ENCODE results near the gene RPTOR.
"Not testable (repeated sequence)": the region's sequence is repeated elsewhere in the genome, so short reads cannot be mapped to it uniquely, and the experiment has no call there.

RPTOR gene

DNA sequence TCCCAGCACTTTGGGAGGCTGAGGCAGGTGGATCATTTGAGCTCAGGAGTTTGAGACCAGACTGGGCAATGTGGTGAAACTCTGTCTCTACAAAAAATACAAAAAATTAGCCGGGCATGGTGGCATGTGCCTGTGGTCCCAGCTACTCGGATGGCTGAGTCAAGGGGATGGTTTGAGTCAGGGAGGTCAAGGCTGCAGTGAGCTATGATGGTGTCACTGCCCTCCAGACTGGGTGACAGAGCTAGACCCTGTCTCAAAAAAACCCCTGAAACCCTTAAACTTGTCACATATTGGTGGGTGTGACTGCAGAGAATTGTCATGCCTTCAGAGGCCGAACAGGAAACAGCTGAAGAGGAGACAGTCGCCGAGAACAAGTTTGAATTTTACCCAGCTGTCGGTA is 13.4 kb downstream of the RPTOR start:
- FAIRE-seq: no peak

DNA sequence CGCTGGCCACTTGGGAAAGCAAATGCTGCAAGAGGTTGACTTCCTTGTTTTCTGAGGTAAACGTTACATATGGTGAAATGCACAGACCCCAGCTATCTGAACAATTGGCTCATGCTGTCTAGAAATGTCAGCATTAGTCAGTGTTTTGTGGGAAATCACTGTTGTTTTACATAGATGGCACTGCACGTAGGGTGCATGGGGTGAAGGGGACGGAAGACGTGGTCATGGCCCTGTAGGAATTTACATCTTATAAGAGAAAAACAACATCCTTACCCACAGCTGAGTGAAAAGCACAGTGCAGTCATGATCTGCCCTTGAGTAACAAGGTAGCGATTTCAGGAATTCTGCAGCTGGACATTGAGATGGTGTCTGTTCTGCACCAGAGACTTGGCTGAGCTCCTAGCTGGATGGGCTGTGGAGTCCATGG is 15.2 kb downstream of the RPTOR start:
- no peak for FAIRE-seq

DNA sequence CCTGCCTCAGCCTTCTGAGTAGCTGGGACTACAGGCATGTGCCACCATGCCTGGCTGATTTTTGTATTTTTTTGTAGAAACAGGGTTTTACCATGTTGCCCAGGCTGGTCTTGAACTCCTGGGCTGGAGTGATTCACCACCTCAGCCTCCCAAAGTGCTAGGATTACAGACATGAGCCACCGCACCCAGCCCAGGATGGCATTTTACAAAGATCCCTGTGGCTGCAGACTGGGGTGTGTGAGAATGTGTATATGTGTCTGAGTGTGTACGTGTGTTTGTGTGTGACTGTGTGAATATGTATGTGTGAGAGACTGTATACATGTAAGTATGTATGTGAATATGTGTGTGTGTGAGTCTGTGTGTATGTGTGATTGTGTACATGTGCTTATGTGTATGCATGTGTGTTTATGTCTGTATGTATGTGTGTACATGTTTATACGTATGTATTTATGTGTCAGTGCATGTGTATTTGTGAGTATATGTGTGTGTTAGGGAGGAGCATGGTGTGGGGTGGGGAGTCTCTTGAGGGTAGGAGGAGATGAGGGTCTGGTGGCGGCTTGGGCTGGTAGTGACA is 17.0 kb downstream of the RPTOR start:
- FAIRE-seq: no peak

DNA sequence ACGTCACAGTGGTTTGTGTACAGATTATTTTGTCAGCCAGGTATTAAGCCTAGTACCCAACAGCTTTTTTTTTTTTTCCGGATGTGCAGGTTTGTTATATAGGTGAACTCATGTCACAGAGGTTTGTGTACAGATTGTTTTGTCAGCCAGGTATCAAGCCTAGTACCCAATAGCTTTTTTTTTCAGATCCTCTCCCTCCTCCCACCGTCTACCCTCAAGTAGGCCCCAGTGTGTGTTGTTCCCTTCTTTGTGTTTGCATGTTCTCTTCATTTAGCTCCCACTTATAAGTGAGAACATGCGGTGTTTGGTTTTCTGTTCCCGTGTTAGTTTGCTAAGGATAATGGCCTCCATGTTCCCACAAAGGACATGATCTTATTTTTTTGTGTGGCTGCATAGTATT is 19.9 kb downstream of the RPTOR start:
- FAIRE-seq: no peak

DNA sequence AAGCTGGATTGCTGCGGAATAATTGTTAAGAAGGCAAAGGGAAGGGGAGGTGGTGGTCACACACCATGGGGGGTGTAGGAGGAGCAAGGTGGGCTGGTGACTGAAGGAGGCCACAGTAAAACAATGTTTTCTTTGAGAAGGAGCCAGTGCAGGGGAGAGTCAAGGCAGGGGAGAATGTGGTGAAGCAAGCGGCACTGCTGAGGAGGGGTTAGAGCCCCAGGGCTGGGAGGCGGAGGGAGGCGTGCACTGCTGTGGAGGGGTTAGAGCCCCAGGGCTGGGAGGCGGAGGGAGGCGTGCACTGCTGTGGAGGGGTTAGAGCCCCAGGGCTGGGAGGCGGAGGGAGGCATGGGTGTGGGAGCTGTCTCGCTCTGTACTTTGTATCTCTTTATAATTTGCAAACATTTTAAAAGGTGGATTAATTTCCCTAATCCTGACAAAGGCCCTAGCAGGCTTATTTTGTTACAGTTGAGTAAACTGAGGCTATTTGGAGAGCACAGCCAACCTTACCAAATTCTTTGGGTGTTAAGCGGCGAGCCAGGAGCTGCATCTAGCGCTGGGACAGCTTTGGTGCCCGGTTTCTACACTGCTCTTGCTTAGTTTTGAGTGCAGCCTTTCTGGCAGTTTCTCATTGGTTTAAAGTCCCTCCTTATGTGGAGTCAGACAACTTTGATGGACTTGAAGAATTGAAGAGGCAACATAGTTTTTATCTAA is 20.9 kb downstream of the RPTOR start:
- FAIRE-seq: no peak

DNA sequence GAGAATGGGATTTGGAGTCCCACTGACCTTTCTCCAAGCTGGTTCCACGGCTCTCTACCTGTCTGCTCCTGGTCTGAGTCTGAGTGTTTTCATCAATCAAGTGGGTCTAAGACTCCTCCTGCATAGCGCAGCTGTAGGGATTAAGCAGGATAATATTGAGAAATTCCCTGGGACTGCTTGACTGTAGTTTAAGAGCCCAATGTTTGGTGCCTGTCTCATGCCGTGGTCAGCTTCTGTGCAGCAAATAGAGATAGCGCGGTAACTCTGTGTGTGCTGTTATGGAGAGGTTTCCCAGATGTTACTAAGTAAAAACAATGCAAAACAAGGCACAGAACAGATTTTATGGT is 21.4 kb downstream of the RPTOR start:
- FAIRE-seq: no peak

DNA sequence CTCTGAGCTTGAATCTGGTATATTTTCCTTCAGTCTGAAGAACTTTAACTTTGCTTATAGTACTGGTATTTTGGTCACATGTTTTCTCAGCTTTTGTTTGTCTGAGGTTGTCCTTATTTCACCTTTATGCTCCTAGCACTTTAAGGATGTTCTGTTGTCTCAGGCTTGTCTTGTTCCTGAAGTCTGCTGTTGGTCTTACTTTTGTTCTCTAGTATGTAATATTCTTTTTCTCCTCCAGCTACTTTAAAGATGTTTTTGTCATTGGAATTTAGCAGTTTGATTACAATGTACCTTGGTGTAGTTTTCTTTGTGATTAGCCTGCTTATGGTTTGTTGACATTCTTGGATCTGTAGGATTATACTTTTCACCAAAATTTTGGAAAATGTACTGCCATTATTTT is 23.6 kb downstream of the RPTOR start:
- FAIRE-seq: no peak

DNA sequence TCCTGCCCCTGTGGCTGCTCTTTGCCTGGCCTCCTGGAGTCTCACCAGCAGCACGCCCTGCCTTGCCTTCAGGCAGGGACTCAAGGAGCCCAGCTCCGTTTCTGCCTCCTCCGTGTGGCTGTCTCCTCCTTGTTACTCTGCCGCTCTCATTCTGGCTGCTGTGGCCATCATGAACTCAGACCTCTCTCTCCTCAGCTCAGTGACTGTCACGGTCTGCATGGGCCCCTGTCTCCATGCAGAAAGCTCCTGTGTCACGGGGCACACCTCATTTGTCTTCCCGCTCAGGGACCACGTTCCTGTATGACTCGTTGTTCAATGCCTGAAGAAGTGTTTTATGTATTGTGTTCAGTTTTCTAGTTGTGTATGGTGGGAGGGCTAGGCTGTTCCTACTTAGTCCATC is 25.3 kb downstream of the RPTOR start:
- FAIRE-seq: no peak

DNA sequence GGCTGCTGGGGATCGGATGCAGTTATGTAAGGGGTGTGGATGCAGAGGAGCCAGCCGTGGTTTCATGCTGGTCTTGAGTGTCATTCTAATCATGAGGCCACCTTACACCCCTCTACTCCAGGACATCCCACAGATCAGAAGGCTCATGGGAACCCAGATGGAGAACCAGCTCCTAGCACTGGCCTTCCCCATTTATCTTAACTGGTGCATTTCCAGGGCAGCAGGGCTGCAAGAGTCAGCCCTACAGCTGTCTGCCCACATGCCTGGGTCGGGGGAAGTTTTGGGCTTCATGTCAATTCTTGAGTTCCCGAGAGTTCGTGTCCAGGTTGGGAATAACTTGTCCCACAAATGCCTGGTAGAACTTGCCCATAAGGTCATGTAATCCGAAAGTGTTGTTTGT is 29.1 kb downstream of the RPTOR start:
- no peak for FAIRE-seq

DNA sequence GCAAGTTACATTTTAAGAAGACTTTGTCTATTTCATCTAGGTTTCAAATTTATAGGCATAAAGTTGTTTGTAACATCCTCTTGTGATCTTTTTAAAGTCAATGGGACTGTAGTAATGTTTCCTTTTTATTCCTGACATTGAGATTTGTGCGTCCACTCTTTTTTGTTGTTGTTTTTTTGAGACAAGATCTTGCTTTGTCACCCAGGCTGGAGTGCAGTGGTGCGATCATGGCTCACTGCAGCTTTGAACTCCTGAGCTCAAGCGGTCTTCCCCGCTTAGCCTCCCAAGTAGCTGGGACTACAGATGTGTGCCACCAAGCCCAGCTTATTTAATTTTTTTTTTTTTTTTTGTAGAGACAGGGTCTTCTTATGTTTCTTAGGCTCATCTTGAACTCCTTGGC is 29.9 kb downstream of the RPTOR start:
- no peak for FAIRE-seq

DNA sequence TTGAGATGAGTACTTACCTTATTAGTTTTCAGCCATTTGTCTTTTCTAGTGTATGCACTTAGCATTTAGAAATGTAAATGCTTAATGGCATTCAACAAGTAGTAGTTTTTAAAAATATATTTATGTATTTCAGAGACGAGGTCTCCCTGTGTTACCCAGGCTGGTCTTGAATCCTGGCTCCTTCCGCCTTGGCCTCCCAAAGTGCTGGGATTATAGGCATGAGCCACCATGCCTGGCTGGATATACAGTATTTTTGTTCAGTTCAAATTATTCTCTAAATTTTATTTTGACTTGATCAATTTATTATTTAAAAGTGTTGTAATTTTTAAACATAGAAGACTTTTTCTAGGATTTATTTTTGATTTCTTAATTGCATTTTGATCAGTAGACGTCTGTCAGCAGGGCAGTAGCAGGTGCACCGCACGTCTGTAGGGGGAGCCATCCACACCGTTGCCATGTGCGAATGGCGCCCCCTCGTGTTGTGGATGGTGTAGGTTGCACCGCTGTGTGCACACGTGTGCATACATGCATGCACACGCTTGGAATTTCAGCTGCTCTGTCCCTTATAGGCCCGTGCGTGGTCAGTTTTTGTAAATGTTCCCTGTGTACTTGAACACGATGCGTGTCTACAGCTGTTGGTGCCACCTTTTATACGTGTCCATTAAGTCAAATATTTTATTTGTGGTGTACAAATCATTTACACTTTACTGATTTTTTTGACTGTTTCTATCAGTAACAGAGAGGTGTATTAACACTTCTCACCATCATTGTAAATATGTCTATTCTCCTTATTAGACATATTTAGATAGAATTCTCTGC is 30.6 kb downstream of the RPTOR start:
- FAIRE-seq: peak; percentile 74

DNA sequence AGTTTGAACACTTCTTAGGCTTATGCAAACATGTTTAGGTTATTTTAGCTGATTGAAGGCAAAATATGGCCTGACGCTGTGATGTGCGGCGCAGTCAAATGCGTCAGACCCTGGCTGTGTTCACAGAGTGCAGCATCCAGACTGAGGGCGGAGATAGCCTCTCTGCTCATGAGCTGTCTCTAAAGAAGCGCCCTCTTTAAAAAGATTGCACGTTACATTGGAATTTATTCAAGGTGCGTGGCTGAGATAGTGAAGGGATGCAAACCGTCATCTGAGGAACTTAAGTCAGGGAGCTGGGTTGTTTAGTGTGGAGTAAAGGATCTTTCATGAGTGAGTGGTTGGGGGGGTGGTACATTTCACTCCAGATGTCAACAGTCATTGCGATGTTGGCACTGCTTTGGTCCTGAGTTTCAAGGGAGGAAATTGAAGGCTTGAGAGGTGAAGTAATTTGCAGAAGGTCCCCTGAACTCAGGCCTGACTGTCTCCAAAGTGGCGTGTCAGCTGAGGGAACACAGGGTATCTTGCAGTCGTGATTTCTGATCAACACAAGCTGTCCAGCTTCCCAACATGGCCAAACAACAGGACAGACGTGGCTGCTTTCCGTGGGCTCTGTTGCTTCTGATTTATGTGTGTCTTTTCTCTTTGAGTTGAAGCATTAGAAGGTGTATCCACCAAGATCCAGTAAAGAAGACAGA is 33.4 kb downstream of the RPTOR start:
- FAIRE-seq: no peak

DNA sequence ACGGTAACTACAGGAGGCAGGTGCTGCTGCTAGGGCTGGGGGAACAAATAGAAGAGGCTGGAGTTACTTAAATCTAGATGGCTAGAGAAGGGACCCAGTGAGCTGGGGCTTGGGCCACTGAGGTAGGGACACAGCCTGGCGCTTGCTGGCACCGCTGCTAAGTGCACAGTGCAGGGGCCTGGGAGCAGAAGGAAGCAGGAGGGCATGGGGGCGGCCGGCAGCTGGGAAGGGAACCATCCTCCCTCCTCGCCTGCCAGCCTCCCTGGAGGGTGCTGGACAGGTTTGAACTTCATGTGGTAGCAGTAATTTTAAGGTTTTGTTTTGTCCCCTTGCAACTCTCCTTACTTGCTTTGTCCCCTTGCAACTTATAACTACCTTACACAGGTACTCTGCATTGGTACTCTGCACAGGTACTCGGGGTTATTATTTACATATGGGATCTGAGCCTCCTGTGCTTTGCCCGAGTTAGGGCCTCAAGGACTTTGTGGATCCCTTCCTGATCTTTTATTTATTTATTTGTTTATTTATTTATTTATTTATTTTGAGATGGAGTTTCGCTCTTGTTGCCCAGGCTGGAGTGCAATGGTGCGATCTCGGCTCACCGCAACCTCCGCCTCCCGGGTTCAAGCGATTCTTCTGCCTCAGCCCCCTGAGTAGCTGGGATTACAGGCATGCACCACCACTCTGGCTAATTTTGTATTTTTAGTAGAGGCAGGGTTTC is 34.2 kb downstream of the RPTOR start:
- not testable (repeated sequence) for FAIRE-seq

DNA sequence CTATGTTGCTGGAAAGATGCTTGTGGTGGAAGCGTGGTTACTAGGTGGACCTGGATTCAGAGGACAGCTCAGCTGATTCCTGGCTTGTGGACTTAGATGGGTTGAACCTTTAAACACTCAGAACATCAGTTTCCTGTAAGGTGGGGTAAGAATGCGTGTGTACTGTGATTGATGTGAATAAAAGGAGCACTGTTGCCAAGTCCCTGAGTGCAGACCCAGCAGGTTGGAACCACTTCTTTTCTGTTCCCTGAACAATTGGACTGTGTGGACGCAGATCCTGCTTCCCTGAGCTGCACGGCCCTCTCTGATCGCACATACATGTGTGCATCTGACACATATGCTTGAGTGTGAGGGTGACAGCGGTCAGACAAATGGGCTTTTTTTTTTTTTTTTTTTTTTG is 37.5 kb downstream of the RPTOR start:
- no peak for FAIRE-seq

DNA sequence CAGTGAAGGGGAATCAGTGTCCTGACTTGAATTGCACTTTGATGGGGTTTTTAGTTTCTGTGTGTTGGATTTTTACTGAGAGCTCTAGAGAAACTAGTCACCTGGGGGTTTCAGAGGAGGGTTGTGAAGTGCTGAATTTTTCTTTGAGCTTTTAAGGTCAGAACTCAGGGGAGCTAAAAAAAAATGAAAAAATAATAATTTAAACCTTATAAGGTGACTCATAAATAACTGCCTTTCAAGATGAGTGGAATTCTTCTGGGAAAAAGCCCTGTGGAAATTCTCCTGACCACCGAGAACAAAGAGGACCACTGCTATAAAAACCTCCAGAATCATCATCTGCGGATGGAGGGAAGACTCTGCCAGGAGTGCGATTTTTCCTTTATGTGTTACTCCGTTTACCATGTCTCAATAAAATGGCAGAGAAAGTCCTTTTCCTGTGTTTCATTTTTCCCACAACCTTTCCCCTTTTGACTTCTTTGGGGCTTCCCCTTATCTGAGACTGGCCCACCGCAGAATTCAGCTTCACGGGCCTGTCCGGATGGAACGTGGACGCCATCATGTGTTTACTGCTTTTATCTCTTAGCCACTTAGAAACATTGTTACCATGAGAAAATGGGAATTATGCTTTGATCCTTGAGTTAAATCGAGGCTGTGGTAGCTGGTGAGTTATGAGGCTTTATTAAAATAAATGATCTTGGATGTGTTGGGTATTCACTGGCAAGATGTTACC is 39.7 kb downstream of the RPTOR start:
- FAIRE-seq: no peak

DNA sequence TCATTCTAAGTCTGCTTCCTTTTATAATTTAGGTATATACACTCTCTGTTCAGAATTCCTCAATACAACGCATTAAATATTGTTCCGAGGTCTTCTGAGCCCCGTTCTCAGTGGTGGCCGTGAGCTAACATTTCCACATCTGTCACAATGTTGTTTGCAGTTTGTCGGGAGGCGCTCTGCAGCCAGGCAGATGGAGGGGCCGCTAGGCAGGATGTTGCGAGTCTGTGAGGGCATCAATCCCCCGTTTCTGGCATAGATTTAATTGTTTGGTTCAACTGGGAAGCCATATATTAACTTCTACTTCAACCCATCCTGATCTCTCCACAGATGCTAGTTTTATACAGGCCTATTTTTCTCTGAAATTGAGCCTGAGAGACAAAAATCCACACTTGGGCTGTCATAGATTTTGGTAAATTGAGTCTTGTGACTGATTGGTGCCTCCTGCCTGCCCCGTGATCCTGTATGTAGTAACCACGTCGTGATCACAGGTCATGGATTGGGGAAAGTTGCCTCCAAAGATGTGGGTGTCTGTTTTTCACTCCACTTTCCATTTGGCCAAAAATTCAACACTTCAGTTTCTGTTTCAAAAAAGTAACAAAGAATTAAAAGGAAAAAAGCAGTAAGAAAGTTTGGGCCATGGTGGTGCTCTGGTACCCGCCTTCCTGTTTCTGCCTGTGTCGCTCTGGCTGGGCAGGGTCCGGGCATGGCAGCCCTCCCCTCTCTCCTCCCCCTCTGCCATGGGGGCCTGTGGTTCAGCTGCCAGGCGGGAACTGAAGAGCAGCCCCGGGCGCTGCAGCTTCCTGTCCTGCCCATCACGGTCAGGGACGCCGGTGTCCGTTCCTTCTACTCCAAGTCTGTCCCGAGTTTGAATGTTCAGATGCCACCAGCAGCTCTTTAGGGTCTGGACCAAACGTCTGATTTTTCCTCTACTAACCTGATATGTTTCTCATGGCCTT is 41.5 kb downstream of the RPTOR start:
- FAIRE-seq: no peak

DNA sequence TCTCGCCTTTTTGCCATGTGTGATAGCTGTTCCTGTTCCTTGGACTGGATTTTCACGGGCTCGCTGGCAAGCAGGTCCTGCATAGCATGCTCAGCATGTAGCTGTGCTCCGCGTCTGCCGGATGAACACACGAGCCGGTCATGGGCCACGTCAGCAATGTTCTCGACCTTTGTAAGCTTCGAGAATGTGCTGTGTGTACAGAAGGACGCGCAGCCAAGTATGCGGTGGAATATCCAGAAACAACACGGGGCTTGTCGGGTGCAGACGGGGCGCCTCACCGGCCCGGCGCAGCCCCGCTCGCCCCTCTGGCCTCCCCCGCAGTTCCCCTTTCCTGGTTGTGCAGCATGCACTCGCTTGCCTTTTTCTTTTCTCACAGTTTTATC is 42.2 kb downstream of the RPTOR start:
- no peak for FAIRE-seq

DNA sequence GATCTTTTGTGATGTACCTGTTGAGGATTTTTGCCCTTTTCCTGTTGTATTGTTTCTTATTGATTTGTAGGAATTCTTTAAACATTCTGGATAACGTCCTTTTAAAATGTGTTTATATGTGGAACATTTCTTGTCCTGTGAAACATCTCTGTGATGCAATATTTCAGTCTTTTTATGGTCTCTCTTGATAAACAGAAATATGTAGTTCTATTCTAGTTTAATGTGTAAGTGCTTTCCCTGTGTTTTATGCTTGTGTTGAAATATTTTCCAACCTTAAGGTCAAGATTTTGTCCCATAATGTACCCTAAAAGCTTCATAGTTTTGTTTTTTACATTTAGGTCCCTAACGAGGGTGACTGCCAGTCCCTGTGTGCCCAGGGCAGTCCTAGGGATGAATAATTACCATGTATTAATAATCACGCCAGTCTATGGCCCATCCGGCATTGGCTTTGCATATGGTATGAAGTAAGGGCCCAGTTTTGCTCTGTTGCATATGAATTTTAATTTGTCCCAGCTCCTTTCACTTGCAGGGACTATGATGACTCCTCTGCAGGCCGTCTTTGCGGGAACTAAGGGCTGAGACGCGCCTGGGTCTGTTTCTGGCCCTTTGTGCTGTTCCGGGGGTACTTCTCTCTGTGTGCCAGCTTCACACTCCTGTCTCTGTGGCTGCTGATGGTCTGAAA is 44.2 kb downstream of the RPTOR start:
- FAIRE-seq: no peak

DNA sequence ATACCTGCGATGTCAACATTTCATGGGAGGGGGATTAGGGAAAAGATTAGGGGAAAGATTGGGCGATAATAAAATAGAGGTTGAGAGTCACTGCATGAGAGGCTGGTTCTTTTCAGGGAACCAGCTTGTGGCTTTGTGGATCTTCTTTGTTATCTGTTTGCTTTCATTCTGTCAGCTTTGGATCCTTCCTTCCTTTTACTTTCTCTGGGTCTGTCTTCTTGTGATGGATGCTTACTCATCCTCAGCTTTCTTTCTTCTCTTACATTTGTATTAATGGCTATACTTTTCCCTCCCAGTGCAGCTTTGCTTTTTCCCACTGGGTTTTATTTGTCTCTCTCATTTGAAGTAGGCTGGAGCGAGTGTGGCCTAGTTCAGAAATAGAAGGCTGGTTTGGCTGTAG is 47.1 kb downstream of the RPTOR start:
- no peak for FAIRE-seq

DNA sequence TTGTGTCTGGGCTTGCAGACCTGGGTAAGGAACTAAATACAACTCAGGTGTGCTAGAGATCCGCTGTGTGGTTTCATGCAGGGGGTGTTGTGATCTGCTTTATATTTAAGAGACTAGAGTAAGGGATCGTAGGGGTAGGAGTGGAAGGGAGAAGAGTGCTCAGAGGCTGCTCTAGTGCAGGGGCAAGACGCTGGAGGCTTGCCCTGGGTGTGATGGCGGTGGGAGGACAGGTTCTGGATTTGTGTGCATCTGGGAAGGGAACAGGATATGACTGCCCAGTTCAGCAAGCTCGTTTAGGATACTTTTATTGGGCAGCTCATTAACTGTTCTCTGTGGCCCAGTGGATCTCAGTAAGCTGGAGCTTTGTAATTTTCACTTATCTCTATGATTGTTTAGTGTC is 47.6 kb downstream of the RPTOR start:
- no peak for FAIRE-seq

DNA sequence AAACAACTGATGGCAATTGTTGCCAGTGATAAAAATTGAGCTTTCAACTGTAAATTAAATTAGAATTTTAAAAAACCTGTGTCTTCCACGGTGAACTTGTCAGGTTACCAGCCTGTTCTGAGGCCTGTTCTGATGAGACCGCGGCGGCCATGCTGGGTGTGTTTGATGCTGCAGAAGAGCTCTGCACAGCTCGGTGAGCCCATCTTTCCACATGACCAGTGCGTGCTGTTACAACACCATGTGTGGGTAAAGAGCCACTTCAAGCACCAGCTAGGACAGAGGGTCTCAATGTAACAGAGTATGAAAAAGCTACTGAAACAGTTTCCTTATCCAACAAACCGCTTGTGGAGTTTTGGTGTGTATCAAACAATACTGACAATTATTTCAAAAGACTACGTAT is 48.5 kb downstream of the RPTOR start:
- FAIRE-seq: no peak
